Measurements from ENCODE around the gene UBE2G1.

DNA sequence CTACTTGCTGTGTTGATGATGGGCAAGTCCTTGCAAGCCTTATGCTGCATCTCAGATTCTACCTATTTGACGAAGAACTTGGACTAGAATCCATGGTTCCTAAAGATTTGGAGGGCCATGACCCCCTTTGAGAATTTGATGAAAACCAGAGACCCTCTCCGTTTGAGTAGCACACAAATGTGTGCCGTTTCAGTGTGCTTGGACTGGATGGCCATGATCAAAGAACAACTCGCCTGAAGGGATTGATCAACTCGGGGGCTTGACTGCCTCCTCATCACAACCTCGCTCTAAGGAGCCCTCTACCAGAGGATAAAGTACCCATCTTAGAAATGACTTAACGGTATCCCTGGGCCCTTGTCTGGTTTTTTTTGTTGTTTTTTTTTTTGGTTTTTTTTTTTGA lies 99.9 kb downstream of the UBE2G1 start:
- TF ChIP-seq, protein P1, sequence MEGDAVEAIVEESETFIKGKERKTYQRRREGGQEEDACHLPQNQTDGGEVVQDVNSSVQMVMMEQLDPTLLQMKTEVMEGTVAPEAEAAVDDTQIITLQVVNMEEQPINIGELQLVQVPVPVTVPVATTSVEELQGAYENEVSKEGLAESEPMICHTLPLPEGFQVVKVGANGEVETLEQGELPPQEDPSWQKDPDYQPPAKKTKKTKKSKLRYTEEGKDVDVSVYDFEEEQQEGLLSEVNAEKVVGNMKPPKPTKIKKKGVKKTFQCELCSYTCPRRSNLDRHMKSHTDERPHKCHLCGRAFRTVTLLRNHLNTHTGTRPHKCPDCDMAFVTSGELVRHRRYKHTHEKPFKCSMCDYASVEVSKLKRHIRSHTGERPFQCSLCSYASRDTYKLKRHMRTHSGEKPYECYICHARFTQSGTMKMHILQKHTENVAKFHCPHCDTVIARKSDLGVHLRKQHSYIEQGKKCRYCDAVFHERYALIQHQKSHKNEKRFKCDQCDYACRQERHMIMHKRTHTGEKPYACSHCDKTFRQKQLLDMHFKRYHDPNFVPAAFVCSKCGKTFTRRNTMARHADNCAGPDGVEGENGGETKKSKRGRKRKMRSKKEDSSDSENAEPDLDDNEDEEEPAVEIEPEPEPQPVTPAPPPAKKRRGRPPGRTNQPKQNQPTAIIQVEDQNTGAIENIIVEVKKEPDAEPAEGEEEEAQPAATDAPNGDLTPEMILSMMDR (IDR thresholded peaks at IDR 0.05) = no peak
- TF ChIP-seq EZH2 (IDR thresholded peaks at IDR 0.05; ENCODE audit: borderline replicate concordance, insufficient read depth, low read depth, low read length, poor library complexity, severe bottlenecking) = no peak
